Fibroblast of skin of back (primary cell): ENCODE measurements around the gene FOXK2.

Experiments used
- DNase-seq: peaks from one replicate; pipeline ENCODE4 v3.0.0-alpha.2; 2013

FOXK2 gene

GRCh38 chr17:82609655-82610054, 90.1 kb downstream of the FOXK2 start:
- no peak for DNase-seq

GRCh38 chr17:82611140-82612058, 91.9 kb downstream of the FOXK2 start:
- DNase-seq = no peak

GRCh38 chr17:82613283-82614094, 94.0 kb downstream of the FOXK2 start:
- no peak for DNase-seq

- DNase-seq = no peak
Observed at GRCh38 chr17:82614095-82614631, 94.6 kb downstream of the FOXK2 start.

GRCh38 chr17:82615084-82616020, 95.8 kb downstream of the FOXK2 start:
- no peak for DNase-seq

GRCh38 chr17:82616021-82616711, 96.6 kb downstream of the FOXK2 start:
- DNase-seq = no peak

GRCh38 chr17:82619211-82619610, 99.7 kb downstream of the FOXK2 start:
- DNase-seq = no peak

GRCh38 chr17:82619641-82620040, 100.1 kb downstream of the FOXK2 start:
- DNase-seq = no peak

- no peak for DNase-seq
Observed at GRCh38 chr17:82623707-82624106, 104.2 kb downstream of the FOXK2 start.

GRCh38 chr17:82627405-82627804, 107.9 kb downstream of the FOXK2 start:
- DNase-seq = no peak

- DNase-seq = no peak
Observed at GRCh38 chr17:82629748-82630147, 110.2 kb downstream of the FOXK2 start.

GRCh38 chr17:82630212-82630611, 110.7 kb downstream of the FOXK2 start:
- no peak for DNase-seq

- DNase-seq = no peak
Observed at GRCh38 chr17:82631544-82631943, 112.0 kb downstream of the FOXK2 start.

GRCh38 chr17:82632451-82632850, 112.9 kb downstream of the FOXK2 start:
- DNase-seq = no peak

- DNase-seq = no peak
Observed at GRCh38 chr17:82633343-82633742, 113.8 kb downstream of the FOXK2 start.

- DNase-seq = no peak
Observed at GRCh38 chr17:82636626-82637598, 117.4 kb downstream of the FOXK2 start.

- no peak for DNase-seq
Observed at GRCh38 chr17:82638183-82638773, 118.7 kb downstream of the FOXK2 start.

- no peak for DNase-seq
Observed at GRCh38 chr17:82639628-82640027, 120.1 kb downstream of the FOXK2 start.

- DNase-seq = no peak
Observed at GRCh38 chr17:82640036-82640435, 120.5 kb downstream of the FOXK2 start.

GRCh38 chr17:82642022-82642421, 122.5 kb downstream of the FOXK2 start:
- DNase-seq = no peak
